Right atrium auricular region (tissue), 2 donors: Measurements from ENCODE around the gene GALM. TPM values are rescaled to one million over a fixed set of nuclear protein-coding genes. Genes with fewer than 3 reads are reported as not detected.
"Not testable (repeated sequence)": the region's sequence is repeated elsewhere in the genome, so short reads cannot be mapped to it uniquely, and the experiment has no call there.

Experiments
- DNase-seq: peaks from one replicate; pipeline ENCODE4 v3.0.0-alpha.2; 2019; ENCODE audit warnings: low spot score
- H3K27ac ChIP-seq, 2 donors: fragments of 200-600 bp; sonication (generic); 1 replicate in 1 of 2; 2 replicates in 1 of 2; pipeline ENCODE4 v1.5.1; 2016 to 2019
- H3K27me3 ChIP-seq, 2 donors: fragments of 200-600 bp; sonication (generic); one replicate each; pipeline versions ENCODE4 v1.5.1 to v1.6.0; 2017 to 2019
- H3K36me3 ChIP-seq: fragments of 200-600 bp; sonication (generic); one replicate; pipeline ENCODE4 v1.5.1; 2016
- H3K4me1 ChIP-seq, 2 donors: fragments of 200-600 bp; sonication (generic); one replicate each; pipeline versions ENCODE4 v1.5.1 to v1.6.0; 2017 to 2019
- H3K4me3 ChIP-seq, 2 donors: fragments of 200-600 bp; sonication (generic); 1 replicate in 1 of 2; 2 replicates in 1 of 2; pipeline ENCODE4 v1.5.1; 2017 to 2019; ENCODE audit warnings: mild to moderate bottlenecking in 1 of 2, moderate library complexity in 1 of 2
- H3K9me3 ChIP-seq, 2 donors: fragments of 200-600 bp; sonication (generic); one replicate each; pipeline ENCODE4 v1.5.1; 2019
- CTCF ChIP-seq, 2 donors: fragments of 200-600 bp; sonication (generic); IDR thresholded peaks; one replicate each; pipeline ENCODE4 v1.5.1; 2019; ENCODE audit warnings: antibody characterized with exemption in 2 of 2
- total RNA-seq, 2 donors: library from RNA; depleted of rRNA; stranded (reverse); fragments of >200 nt; gene quantifications; one replicate each; pipeline ENCODE4 v1.1.0, GENCODE V29; 2016

The GALM gene
- total RNA-seq, 2 donors from 2014 or later, result 13.9 to 17.9 TPM

- no peak for DNase-seq
- no peaks in the 10 kb centered on the region for H3K9me3 ChIP-seq
- H3K4me3 ChIP-seq, result no peak overlapping the region
- H3K4me1 ChIP-seq, result peaks cover 0 to 20% of the 10 kb centered on the region in 2 donors
- H3K36me3 ChIP-seq, result no peaks in the 10 kb centered on the region
- H3K27me3 ChIP-seq, result no peaks in the 10 kb centered on the region
- no peak for TF ChIP-seq CTCF (IDR thresholded peaks at IDR 0.05)
- no peak overlapping the region for H3K27ac ChIP-seq
Measured at GRCh38 chr2:38668779-38669479, 3.0 kb downstream of the GALM start.

- Histone ChIP-seq H3K27ac (no peak overlapping the region), H3K36me3 (peaks cover 7% of the 10 kb centered on the region), H3K4me1 (peaks cover 0 to 20% of the 10 kb centered on the region in 2 donors), H3K27me3 (no peaks in the 10 kb centered on the region), H3K4me3 (no peak overlapping the region), H3K9me3 (no peaks in the 10 kb centered on the region)
- TF ChIP-seq CTCF (IDR thresholded peaks at IDR 0.05), result no peak
- DNase-seq, result no peak
Measured at GRCh38 chr2:38671303-38671702, 5.4 kb downstream of the GALM start.

- no peaks in the 10 kb centered on the region for H3K9me3 ChIP-seq
- H3K27me3 ChIP-seq, result no peaks in the 10 kb centered on the region
- DNase-seq, result no peak
Measured at GRCh38 chr2:38671946-38672345, 6.0 kb downstream of the GALM start.

GRCh38 chr2:38672445-38673391 lies 6.8 kb downstream of the GALM start:
- no peak for TF ChIP-seq CTCF (IDR thresholded peaks at IDR 0.05)
- Histone ChIP-seq H3K27me3 (no peaks in the 10 kb centered on the region), H3K27ac (no peak overlapping the region), H3K4me3 (no peak overlapping the region), H3K36me3 (peaks cover 20% of the 10 kb centered on the region), H3K9me3 (no peaks in the 10 kb centered on the region), H3K4me1 (peaks cover 0 to 6% of the 10 kb centered on the region in 2 donors)
- DNase-seq, result no peak

More at GRCh38 chr2:38671946-38672345, 6.0 kb downstream of the GALM start:
- Histone ChIP-seq H3K27ac (no peak overlapping the region), H3K4me1 (peaks cover 0 to 14% of the 10 kb centered on the region in 2 donors), H3K36me3 (peaks cover 13% of the 10 kb centered on the region), H3K4me3 (no peak overlapping the region)
- TF ChIP-seq CTCF (IDR thresholded peaks at IDR 0.05), result no peak

- Histone ChIP-seq H3K27ac (no peak overlapping the region), H3K4me1 (no peaks in the 10 kb centered on the region), H3K27me3 (no peaks in the 10 kb centered on the region), H3K9me3 (no peaks in the 10 kb centered on the region), H3K4me3 (no peak overlapping the region), H3K36me3 (peaks cover 38% of the 10 kb centered on the region)
- TF ChIP-seq CTCF (IDR thresholded peaks at IDR 0.05), result no peak
- no peak for DNase-seq
Measured at GRCh38 chr2:38676681-38677080, 10.8 kb downstream of the GALM start.

- H3K9me3 ChIP-seq, H3K4me1 ChIP-seq, DNase-seq, H3K27ac ChIP-seq, H3K27me3 ChIP-seq, H3K4me3 ChIP-seq: not testable (repeated sequence)
- H3K36me3 ChIP-seq, result peaks cover 45% of the 10 kb centered on the region
Measured at GRCh38 chr2:38680868-38681267, 15.0 kb downstream of the GALM start.
